Astrocyte (in vitro differentiated cells and primary cell): ENCODE measurements around the gene FBXO5.

Source experiments
- EZH2 ChIP-seq: IDR thresholded peaks from 2 replicates; pipeline ENCODE4 v1.6.1; 2012; ENCODE audit warnings: mild to moderate bottlenecking, low read length, inconsistent platforms; ENCODE audit not compliant: insufficient read depth
- TF ChIP-seq, protein P1 (sequence below): IDR thresholded peaks from 2 replicates; pipeline ENCODE4 v1.5.1; 2011; ENCODE audit warnings: low read depth, mild to moderate bottlenecking, inconsistent platforms, low read length, moderate library complexity; ENCODE audit not compliant: insufficient read depth

DNA sequence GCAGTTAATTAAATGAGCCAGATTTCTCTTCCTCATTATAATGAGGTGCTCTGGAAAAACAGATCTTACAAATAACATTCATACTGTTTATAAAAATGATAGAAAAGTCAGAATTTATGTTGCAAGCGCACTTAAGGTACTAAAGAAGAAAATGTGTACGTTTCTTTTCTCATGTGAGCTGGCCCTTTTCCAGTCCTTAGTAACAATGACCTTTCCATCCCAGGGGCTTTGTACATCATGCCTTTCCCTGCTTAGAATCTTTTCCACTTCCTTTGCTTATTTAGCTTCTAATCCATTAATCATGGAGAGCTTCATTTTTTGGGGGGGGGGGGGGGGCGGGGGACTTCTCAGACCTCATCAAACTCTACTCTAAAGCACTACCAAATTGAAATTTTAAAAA lies 4.8 kb downstream of the FBXO5 start:
- TF ChIP-seq, protein P1, sequence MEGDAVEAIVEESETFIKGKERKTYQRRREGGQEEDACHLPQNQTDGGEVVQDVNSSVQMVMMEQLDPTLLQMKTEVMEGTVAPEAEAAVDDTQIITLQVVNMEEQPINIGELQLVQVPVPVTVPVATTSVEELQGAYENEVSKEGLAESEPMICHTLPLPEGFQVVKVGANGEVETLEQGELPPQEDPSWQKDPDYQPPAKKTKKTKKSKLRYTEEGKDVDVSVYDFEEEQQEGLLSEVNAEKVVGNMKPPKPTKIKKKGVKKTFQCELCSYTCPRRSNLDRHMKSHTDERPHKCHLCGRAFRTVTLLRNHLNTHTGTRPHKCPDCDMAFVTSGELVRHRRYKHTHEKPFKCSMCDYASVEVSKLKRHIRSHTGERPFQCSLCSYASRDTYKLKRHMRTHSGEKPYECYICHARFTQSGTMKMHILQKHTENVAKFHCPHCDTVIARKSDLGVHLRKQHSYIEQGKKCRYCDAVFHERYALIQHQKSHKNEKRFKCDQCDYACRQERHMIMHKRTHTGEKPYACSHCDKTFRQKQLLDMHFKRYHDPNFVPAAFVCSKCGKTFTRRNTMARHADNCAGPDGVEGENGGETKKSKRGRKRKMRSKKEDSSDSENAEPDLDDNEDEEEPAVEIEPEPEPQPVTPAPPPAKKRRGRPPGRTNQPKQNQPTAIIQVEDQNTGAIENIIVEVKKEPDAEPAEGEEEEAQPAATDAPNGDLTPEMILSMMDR, result no peak
- no peak for TF ChIP-seq EZH2
